Astrocyte (in vitro differentiated cells and primary cell): ENCODE data around the gene SFMBT2. TPM values are rescaled to one million over a fixed set of nuclear protein-coding genes. Genes with fewer than 3 reads are reported as not detected.
"Not testable (repeated sequence)": the region's sequence is repeated elsewhere in the genome, so short reads cannot be mapped to it uniquely, and the experiment has no call there.

ENCODE experiments used
- DNase-seq: peaks from one replicate; pipeline ENCODE4 v3.0.0-alpha.2; 2010; ENCODE audit warnings: low read depth
- FAIRE-seq: peaks from 2 replicates; lab custom pipeline; 2011; peaks lifted over from hg19 to GRCh38; lab: Jason Lieb, UNC
- H2AFZ ChIP-seq: 2 replicates; pipeline ENCODE4 v1.6.0; 2012; ENCODE audit warnings: low read depth, low read length, inconsistent platforms
- H3K27ac ChIP-seq: 2 replicates; pipeline ENCODE4 v1.5.1; 2011; ENCODE audit warnings: low read depth, low read length, inconsistent platforms
- H3K27me3 ChIP-seq: 2 replicates; pipeline ENCODE4 v1.6.0; 2011; ENCODE audit warnings: low read length, inconsistent platforms; ENCODE audit not compliant: insufficient read depth
- H3K36me3 ChIP-seq: 2 replicates; pipeline ENCODE4 v1.5.1; 2011; ENCODE audit warnings: low read length, inconsistent platforms; ENCODE audit not compliant: insufficient read depth
- H3K4me1 ChIP-seq: 2 replicates; pipeline ENCODE4 v1.5.1; 2011; ENCODE audit warnings: low read length, inconsistent platforms; ENCODE audit not compliant: insufficient read depth
- H3K4me2 ChIP-seq: 2 replicates; pipeline ENCODE4 v1.6.0; 2012; ENCODE audit warnings: low read length, inconsistent platforms
- H3K4me3 ChIP-seq: 2 replicates; pipeline ENCODE4 v1.5.1; 2011; ENCODE audit warnings: low read depth, mild to moderate bottlenecking, low read length, inconsistent platforms; ENCODE audit not compliant: insufficient read depth
- H3K79me2 ChIP-seq: 2 replicates; pipeline ENCODE4 v1.6.0; 2012; ENCODE audit warnings: mild to moderate bottlenecking, low read length, inconsistent platforms; ENCODE audit not compliant: insufficient read depth
- H3K9ac ChIP-seq: 2 replicates; pipeline ENCODE4 v1.6.0; 2012; ENCODE audit warnings: mild to moderate bottlenecking, low read length, inconsistent platforms
- H3K9me3 ChIP-seq: 2 replicates; pipeline ENCODE4 v1.5.1; 2012; ENCODE audit warnings: low read depth, mild to moderate bottlenecking, low read length, inconsistent platforms; ENCODE audit not compliant: insufficient read depth
- H4K20me1 ChIP-seq: 2 replicates; pipeline ENCODE4 v1.6.0; 2012; ENCODE audit warnings: low read length, inconsistent platforms; ENCODE audit not compliant: insufficient read depth
- H3K27ac Mint-ChIP-seq: one replicate; pipeline ENCODE4 v1.8.0; 2021; ENCODE audit warnings: mild to moderate bottlenecking, mixed read lengths; ENCODE audit not compliant: unreplicated experiment
- H3K27me3 Mint-ChIP-seq: one replicate; pipeline ENCODE4 v1.8.0; 2021; ENCODE audit warnings: low read depth, mixed read lengths; ENCODE audit not compliant: unreplicated experiment
- H3K36me3 Mint-ChIP-seq: one replicate; pipeline ENCODE4 v1.8.0; 2021; ENCODE audit warnings: low read depth, mixed read lengths; ENCODE audit not compliant: unreplicated experiment
- H3K4me1 Mint-ChIP-seq: one replicate; pipeline ENCODE4 v1.8.0; 2021; ENCODE audit warnings: low read depth, mixed read lengths; ENCODE audit not compliant: unreplicated experiment
- H3K4me3 Mint-ChIP-seq: one replicate; pipeline ENCODE4 v1.8.0; 2021; ENCODE audit warnings: mild to moderate bottlenecking, moderate library complexity, mixed read lengths; ENCODE audit not compliant: unreplicated experiment
- H3K9me3 Mint-ChIP-seq: one replicate; pipeline ENCODE4 v1.8.0; 2021; ENCODE audit warnings: mild to moderate bottlenecking, mixed read lengths; ENCODE audit not compliant: unreplicated experiment
- EZH2 ChIP-seq: IDR thresholded peaks from 2 replicates; pipeline ENCODE4 v1.6.1; 2012; ENCODE audit warnings: mild to moderate bottlenecking, low read length, inconsistent platforms; ENCODE audit not compliant: insufficient read depth
- total RNA-seq: library from RNA; stranded (reverse); gene quantifications from 2 replicates; pipeline ENCODE4 v1.2.1, GENCODE V29; 2021
- TF ChIP-seq, protein P1 (sequence below): IDR thresholded peaks from 2 replicates; pipeline ENCODE4 v1.5.1; 2011; ENCODE audit warnings: low read depth, mild to moderate bottlenecking, inconsistent platforms, low read length, moderate library complexity; ENCODE audit not compliant: insufficient read depth

The SFMBT2 gene
- total RNA-seq, 1 donor from 2014 or later = 3.9 TPM

DNA sequence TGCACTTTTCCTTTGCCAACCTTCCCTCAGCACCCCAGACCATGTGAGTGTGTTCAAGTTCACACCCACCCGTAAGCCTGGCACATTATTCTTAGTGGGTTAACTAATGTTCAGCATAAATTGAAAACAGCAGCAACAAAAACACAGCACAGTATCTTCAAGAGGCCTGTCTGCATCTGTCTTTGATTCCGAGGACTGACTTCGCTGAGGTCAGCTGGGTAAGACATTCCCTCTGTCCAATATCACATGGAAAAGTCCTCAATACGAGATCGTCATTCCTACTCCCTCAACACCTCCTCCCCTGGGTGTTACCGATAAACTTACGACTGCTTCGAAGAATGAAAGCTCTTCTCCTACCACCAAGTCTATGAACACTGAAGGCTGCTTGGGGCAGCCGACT is 218.8 kb downstream of the SFMBT2 start:
- Histone ChIP-seq H4K20me1 (no peaks in the 10 kb centered on the region), H3K4me3 (no peak overlapping the region), H3K36me3 (no peaks in the 10 kb centered on the region), H3K4me1 (no peaks in the 10 kb centered on the region), H2AFZ (no peak overlapping the region), H3K27me3 (no peaks in the 10 kb centered on the region), H3K27ac (no peak overlapping the region), H3K4me2 (no peak overlapping the region), H3K79me2 (no peaks in the 10 kb centered on the region), H3K9ac (no peak overlapping the region), H3K9me3 (no peaks in the 10 kb centered on the region)
- H3K27ac Mint-ChIP-seq = no peak overlapping the region
- no peak for FAIRE-seq
- H3K4me3 Mint-ChIP-seq = no peak overlapping the region
- no peak for TF ChIP-seq EZH2
- TF ChIP-seq, protein P1, sequence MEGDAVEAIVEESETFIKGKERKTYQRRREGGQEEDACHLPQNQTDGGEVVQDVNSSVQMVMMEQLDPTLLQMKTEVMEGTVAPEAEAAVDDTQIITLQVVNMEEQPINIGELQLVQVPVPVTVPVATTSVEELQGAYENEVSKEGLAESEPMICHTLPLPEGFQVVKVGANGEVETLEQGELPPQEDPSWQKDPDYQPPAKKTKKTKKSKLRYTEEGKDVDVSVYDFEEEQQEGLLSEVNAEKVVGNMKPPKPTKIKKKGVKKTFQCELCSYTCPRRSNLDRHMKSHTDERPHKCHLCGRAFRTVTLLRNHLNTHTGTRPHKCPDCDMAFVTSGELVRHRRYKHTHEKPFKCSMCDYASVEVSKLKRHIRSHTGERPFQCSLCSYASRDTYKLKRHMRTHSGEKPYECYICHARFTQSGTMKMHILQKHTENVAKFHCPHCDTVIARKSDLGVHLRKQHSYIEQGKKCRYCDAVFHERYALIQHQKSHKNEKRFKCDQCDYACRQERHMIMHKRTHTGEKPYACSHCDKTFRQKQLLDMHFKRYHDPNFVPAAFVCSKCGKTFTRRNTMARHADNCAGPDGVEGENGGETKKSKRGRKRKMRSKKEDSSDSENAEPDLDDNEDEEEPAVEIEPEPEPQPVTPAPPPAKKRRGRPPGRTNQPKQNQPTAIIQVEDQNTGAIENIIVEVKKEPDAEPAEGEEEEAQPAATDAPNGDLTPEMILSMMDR = no peak
- peaks cover 5% of the 10 kb centered on the region for H3K9me3 Mint-ChIP-seq
- peaks cover 3% of the 10 kb centered on the region for H3K4me1 Mint-ChIP-seq
- no peaks in the 10 kb centered on the region for H3K27me3 Mint-ChIP-seq
- no peak for DNase-seq
- H3K36me3 Mint-ChIP-seq = peaks cover 18% of the 10 kb centered on the region

DNA sequence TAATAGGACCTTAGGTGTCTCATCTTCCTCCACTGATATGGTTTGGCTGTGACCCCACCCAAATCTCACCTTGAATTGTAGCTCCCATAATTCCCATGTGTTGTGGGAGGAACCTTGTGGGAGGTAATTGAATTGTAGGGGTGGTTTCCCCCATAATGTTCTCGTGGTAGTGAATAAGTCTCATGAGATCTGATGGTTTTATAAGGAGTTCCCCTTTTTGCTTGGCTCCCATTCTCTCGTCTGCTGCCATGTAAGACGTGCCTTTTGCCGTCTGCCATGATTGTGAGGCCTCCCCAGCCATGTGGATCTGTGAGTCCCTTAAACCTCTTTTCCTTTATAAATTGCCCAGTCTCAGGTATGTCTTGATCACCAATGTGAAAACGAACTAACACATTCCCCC is 220.1 kb downstream of the SFMBT2 start:
- H3K27ac ChIP-seq, H2AFZ ChIP-seq, H3K9me3 ChIP-seq, H3K36me3 ChIP-seq, H3K36me3 Mint-ChIP-seq, H3K4me2 ChIP-seq, H3K9me3 Mint-ChIP-seq, H3K4me3 Mint-ChIP-seq, H3K27me3 Mint-ChIP-seq, DNase-seq, H3K4me1 ChIP-seq, H3K9ac ChIP-seq, H3K4me3 ChIP-seq, H3K79me2 ChIP-seq, FAIRE-seq, H3K27ac Mint-ChIP-seq, H3K4me1 Mint-ChIP-seq, H3K27me3 ChIP-seq, H4K20me1 ChIP-seq: not testable (repeated sequence)

DNA sequence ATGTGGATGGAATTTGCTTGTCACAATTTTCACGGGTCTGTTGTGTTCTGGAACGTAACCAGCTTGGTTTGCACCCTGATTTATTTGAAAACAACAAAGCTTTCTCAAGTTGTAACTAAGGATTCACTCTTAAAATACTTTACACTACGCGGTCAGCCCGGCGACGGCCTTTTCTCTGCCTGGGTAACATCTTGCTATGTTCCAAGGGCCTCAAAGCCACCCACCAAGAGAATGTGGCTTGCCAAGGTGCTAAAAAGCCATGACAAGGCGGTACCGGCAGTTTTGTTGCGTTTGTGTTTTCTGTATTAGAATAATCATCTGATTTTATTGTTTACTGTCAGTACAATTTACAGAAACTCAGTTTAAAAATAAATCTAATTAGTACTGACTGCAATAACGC is 220.9 kb downstream of the SFMBT2 start:
- H2AFZ ChIP-seq = no peak overlapping the region
- H3K9me3 ChIP-seq = no peaks in the 10 kb centered on the region
- H3K9ac ChIP-seq = no peak overlapping the region
- TF ChIP-seq, protein P1 = no peak
- TF ChIP-seq EZH2 = no peak
- H3K27ac ChIP-seq = no peak overlapping the region
- no peaks in the 10 kb centered on the region for H3K4me1 ChIP-seq
- no peak overlapping the region for H3K4me3 ChIP-seq
- DNase-seq (no peak), FAIRE-seq (no peak)
- Mint-ChIP-seq H3K4me3 (no peak overlapping the region), H3K4me1 (peaks cover 7% of the 10 kb centered on the region), H3K36me3 (peaks cover 2% of the 10 kb centered on the region), H3K27me3 (no peaks in the 10 kb centered on the region), H3K9me3 (no peaks in the 10 kb centered on the region), H3K27ac (no peak overlapping the region)
- H3K79me2 ChIP-seq = no peaks in the 10 kb centered on the region
- no peaks in the 10 kb centered on the region for H3K36me3 ChIP-seq
- no peaks in the 10 kb centered on the region for H4K20me1 ChIP-seq
- no peak overlapping the region for H3K4me2 ChIP-seq
- no peaks in the 10 kb centered on the region for H3K27me3 ChIP-seq
